GM18499 (cell line): ENCODE results near the gene ACSM3.
"Not testable (repeated sequence)": the region's sequence is repeated elsewhere in the genome, so short reads cannot be mapped to it uniquely, and the experiment has no call there.

ENCODE experiments used
- ATAC-seq: cut with Tn5 transposase; IDR thresholded peaks from one replicate; pipeline ENCODE4 v1.9.1; 2021; ENCODE audit warnings: moderate number of reproducible peaks; ENCODE audit not compliant: insufficient read depth, unreplicated experiment

Gene ACSM3

GRCh38 chr16:20803192-20803560 lies 39.4 kb downstream of the ACSM3 start:
- ATAC-seq: no peak

GRCh38 chr16:20803561-20804214 lies 39.9 kb downstream of the ACSM3 start:
- no peak for ATAC-seq

GRCh38 chr16:20805684-20806167 lies 41.9 kb downstream of the ACSM3 start:
- not testable (repeated sequence) for ATAC-seq

GRCh38 chr16:20806168-20807050 lies 42.6 kb downstream of the ACSM3 start, which contains the start of the genes ERI2 and REXO5:
Gene ERI2 (minus strand): TSS chr16:20806472. CDS start chr16:20806430, 42 bp downstream.
Gene REXO5 (plus strand): TSS chr16:20806527. CDS start chr16:20806954, 427 bp downstream.
- peak; percentile 63 for ATAC-seq

GRCh38 chr16:20807862-20808261 lies 44.0 kb downstream of the ACSM3 start:
- no peak for ATAC-seq

- ATAC-seq: no peak
Measured at GRCh38 chr16:20811889-20812439, 48.1 kb downstream of the ACSM3 start.

GRCh38 chr16:20812510-20812909 lies 48.7 kb downstream of the ACSM3 start:
- no peak for ATAC-seq

GRCh38 chr16:20814784-20815183 lies 51.0 kb downstream of the ACSM3 start:
- ATAC-seq: no peak

GRCh38 chr16:20818929-20819585 lies 55.2 kb downstream of the ACSM3 start:
- no peak for ATAC-seq

GRCh38 chr16:20821682-20822081 lies 57.9 kb downstream of the ACSM3 start:
- ATAC-seq: no peak

- no peak for ATAC-seq
Measured at GRCh38 chr16:20822521-20823325, 58.9 kb downstream of the ACSM3 start.

- no peak for ATAC-seq
Measured at GRCh38 chr16:20826039-20826566, 62.3 kb downstream of the ACSM3 start.

GRCh38 chr16:20829536-20829935 lies 65.7 kb downstream of the ACSM3 start:
- no peak for ATAC-seq

GRCh38 chr16:20830372-20830771 lies 66.6 kb downstream of the ACSM3 start:
- ATAC-seq: no peak

- no peak for ATAC-seq
Measured at GRCh38 chr16:20833086-20833485, 69.3 kb downstream of the ACSM3 start.

- no peak for ATAC-seq
Measured at GRCh38 chr16:20838240-20838639, 74.4 kb downstream of the ACSM3 start.

GRCh38 chr16:20839504-20839903 lies 75.7 kb downstream of the ACSM3 start:
- no peak for ATAC-seq

- no peak for ATAC-seq
Measured at GRCh38 chr16:20844054-20844453, 80.2 kb downstream of the ACSM3 start.

GRCh38 chr16:20844588-20844987 lies 80.8 kb downstream of the ACSM3 start:
- ATAC-seq: no peak
